ENCODE measurements around the gene SORL1-AS1.

SORL1-AS1 gene

DNA sequence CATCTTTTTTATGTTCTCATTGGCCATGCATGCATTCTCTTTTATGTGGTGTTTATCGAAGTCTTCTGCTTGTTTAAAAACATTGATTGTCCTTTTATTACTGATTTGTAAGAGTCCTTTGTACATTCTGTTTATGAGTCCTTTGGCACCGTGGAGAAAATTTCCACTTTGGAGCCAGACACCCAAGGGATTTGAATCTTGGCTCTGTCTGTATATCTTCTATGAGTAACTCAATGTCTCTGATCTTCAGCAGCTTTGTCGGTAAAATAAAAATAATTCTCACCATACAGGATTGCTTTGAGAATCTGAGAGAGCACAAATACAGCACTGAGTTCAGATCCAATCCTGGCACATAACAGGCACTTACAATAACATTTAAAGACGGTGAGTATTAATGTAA is 13.4 kb downstream of the SORL1-AS1 start:
- Mint-ChIP-seq H3K9me3 (no peaks in the 10 kb centered on the region), H3K4me3 (no peak overlapping the region), H3K4me1 (ENCODE audit: low read depth in 2 of 2) (peaks cover 18 to 24% of the 10 kb centered on the region in 2 donors), H3K36me3 (no peaks in the 10 kb centered on the region), H3K27me3 (no peaks in the 10 kb centered on the region), H3K27ac (no peak overlapping the region)
- no peak for DNase-seq (ENCODE audit: low spot score)
- ATAC-seq = no peak

DNA sequence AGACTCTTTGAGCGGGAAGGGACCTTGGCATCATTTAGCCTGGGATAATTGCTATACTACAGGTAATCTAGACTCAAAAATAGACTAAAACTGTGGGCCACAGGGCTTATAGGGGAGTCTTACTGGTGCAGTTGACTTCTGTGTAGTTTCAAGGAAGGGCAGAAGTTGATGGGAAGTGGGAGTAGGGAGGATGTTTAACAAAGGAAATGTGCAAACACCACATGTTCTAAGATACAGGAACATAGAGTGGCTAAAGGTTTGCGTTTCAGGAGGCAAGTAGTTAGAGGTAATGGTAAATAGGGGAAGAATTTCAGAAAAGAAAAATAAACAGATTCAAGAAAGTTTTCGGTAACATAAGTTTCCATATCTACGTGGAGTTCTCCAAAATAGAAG is 15.1 kb downstream of the SORL1-AS1 start:
- Mint-ChIP-seq H3K4me1 (ENCODE audit: low read depth in 2 of 2) (peaks cover 15 to 24% of the 10 kb centered on the region in 2 donors), H3K9me3 (no peaks in the 10 kb centered on the region), H3K4me3 (peak overlapping the region; percentile 53), H3K27me3 (no peaks in the 10 kb centered on the region), H3K27ac (peak overlapping the region; percentile 26 to 61), H3K36me3 (no peaks in the 10 kb centered on the region)
- ATAC-seq = no peak
- no peak for DNase-seq (ENCODE audit: low spot score)

DNA sequence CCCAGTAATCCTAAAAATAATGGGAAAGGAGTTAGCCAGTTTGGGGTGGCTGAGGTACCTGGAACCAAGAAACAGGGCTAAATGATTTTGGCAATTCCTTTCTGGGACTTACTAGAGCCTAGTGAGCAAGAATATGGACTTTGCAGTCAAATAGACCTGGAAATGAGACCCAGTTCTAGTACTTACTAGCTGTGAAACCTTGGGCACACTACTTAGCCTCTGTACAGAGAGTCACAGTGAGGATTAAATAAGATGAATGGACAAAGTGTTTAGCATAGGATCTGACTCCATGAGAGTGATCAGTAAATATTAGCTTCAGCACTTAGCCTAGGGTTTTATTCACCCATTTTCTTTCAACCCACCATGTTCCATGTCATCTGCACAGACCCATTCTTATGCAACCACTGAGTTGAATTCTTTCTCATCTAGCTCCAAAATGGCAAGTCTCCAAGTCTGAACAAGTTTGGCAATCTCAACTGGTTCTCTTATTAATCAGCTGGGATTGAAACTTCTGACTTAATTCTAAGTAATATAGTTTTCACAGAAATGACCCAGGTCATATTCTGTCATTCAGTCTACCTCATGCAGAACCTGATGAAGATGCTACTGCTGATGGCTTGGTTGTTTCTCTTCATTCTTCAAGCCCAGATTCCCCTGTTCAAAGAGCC is 15.6 kb downstream of the SORL1-AS1 start:
- H3K27me3 Mint-ChIP-seq = no peaks in the 10 kb centered on the region
- H3K27ac Mint-ChIP-seq = peak overlapping the region; percentile 26 to 61
- no peaks in the 10 kb centered on the region for H3K9me3 Mint-ChIP-seq
- H3K36me3 Mint-ChIP-seq = no peaks in the 10 kb centered on the region
- peaks cover 15 to 24% of the 10 kb centered on the region in 2 donors for H3K4me1 Mint-ChIP-seq (ENCODE audit: low read depth in 2 of 2)
- ATAC-seq (peak; percentile 57 to 77), DNase-seq (ENCODE audit: low spot score) (no peak)
- H3K4me3 Mint-ChIP-seq = peak overlapping the region; percentile 53

DNA sequence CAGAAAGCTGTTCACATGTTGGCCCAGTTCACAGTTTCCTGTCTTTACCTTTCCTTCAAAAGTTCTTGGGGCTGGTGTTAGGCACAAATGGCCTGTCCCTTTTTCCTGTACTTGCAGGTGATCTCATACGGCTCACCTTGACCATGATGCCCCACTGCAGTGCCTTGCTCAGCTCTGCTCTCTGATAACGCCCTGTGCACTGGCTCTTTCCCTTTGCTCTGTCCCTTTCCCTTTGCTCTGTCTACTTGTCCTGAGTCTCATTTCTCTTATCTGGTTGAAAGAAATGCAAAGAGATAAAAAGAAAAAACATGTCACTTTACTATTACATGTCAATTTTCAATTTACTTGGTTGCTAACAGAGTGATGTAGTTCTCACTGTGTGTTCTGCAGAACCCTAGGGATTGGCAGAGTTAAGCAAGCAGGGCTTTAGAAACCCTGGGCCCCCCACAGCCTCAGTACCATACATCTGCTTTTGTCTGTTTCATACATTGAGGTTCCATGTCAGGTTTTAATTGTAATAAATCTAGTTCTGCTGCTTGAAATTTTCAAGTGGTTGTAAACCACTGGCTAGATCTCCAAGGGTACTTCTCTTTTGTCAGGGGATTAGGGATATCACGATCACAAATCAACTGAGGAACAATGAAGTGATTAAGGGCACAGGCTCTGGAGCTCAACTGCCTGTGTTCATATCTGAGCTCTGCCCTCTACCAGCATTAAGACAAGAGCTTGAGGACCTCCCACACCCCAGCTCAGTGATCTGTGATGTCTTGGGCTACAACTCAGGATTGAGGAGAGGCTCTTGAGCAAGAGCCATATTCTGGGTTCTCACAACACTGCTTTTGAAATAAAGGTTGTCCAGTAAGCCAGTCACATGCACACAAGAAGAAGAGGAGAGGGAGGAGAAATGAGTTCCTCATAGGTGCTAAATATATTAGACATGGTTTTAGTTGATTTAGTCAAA is 16.9 kb downstream of the SORL1-AS1 start:
- ATAC-seq = peak in 1 of 2 donors; percentile 43
- no peaks in the 10 kb centered on the region for H3K27me3 Mint-ChIP-seq

DNA sequence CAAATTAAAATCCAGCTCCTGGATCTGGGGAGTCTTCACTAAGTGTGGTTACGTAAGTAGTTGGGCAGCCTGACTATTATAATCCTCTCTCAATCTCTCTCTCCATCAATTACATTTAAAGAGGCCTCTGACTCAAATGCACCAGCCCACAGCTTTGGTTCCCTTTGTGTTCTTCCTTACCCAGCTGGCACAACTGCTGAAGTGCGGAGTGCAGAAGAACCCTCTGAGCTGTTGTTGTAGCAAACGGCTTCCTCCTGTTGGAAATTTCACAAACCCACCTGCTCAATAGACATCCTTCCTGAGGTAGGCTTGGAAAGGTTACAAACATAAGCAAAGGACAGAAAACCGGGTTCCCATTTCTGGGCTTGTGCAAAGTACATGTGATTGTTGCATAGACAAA is 17.6 kb downstream of the SORL1-AS1 start:
- H3K4me1 Mint-ChIP-seq (ENCODE audit: low read depth in 2 of 2) = peaks cover 19 to 30% of the 10 kb centered on the region in 2 donors
- H3K27me3 Mint-ChIP-seq = no peaks in the 10 kb centered on the region
- H3K27ac Mint-ChIP-seq = no peak overlapping the region
- H3K9me3 Mint-ChIP-seq = no peaks in the 10 kb centered on the region
- ATAC-seq (no peak), DNase-seq (ENCODE audit: low spot score) (no peak)
- no peak overlapping the region for H3K4me3 Mint-ChIP-seq
- no peaks in the 10 kb centered on the region for H3K36me3 Mint-ChIP-seq

More for the DNA sequence above, 16.9 kb downstream of the SORL1-AS1 start:
- DNase-seq (ENCODE audit: low spot score) = no peak
- H3K36me3 Mint-ChIP-seq = no peaks in the 10 kb centered on the region
- no peaks in the 10 kb centered on the region for H3K9me3 Mint-ChIP-seq
- H3K4me3 Mint-ChIP-seq = no peak overlapping the region
- no peak overlapping the region for H3K27ac Mint-ChIP-seq
- H3K4me1 Mint-ChIP-seq (ENCODE audit: low read depth in 2 of 2) = peaks cover 19 to 30% of the 10 kb centered on the region in 2 donors

DNA sequence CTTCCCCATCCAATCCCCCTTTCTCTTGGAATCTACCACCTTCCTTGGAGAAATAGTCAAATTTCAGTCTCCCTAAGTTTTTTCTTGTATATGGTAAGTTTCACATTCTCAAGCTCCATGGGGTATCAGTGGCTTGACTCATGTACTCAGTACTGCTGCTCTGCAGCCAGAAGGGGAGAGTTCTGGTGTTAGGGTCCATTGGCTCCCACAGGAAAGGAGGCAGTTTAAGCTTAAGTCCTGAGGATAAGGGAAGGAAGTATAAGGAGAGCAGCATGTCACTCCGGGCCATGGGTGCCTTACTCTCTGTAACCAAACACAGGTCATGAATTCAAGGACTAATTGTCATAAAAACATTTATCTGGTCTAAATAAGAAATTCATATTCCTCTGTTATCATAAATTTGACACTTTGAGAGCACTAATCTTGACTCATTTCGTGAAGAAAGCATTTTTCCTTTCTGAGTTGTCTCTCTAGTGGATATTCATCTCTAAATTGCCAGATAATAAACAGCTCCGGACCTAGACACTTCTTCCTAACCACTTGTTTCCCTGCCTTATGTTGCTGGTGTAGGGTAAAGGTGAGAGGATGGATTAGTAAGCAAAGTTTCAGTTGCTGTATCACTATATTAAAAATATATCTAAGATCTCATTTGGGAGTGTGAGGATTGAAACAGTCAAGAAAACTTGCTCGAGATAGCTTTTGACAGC is 20.8 kb downstream of the SORL1-AS1 start:
- H3K27ac Mint-ChIP-seq = peak overlapping the region; percentile 54 to 66
- peak overlapping the region; percentile 47 for H3K4me3 Mint-ChIP-seq
- H3K9me3 Mint-ChIP-seq = no peaks in the 10 kb centered on the region
- no peaks in the 10 kb centered on the region for H3K27me3 Mint-ChIP-seq
- peak; percentile 72 to 92 for ATAC-seq
- DNase-seq (ENCODE audit: low spot score) = no peak
- H3K36me3 Mint-ChIP-seq = no peaks in the 10 kb centered on the region
- peaks cover 8 to 21% of the 10 kb centered on the region in 2 donors for H3K4me1 Mint-ChIP-seq (ENCODE audit: low read depth in 2 of 2)

DNA sequence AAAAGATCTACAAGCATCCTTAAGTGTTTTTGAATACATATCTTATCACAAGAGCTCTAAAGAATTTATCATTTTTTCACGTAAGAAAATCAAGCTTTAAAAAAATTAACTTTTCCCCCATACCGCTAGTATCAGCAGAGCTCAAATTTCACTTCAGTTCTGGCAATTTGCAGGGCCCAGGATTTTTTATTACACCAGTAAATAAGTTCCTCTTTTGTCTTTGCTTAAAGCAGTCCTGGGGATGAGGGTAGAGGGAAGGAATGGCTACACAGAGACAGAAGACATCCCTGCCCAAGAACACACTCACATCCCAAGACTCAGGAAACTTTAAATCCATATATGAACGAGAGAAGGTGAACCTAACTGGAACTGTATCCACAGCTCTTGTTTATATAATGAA is 23.2 kb downstream of the SORL1-AS1 start:
- ATAC-seq = no peak
- H3K4me3 Mint-ChIP-seq = no peak overlapping the region
- peaks cover 7 to 16% of the 10 kb centered on the region in 2 donors for H3K4me1 Mint-ChIP-seq (ENCODE audit: low read depth in 2 of 2)
- H3K36me3 Mint-ChIP-seq = peaks cover 4% of the 10 kb centered on the region
- DNase-seq (ENCODE audit: low spot score) = no peak
- H3K9me3 Mint-ChIP-seq = no peaks in the 10 kb centered on the region
- no peak overlapping the region for H3K27ac Mint-ChIP-seq
- no peaks in the 10 kb centered on the region for H3K27me3 Mint-ChIP-seq

DNA sequence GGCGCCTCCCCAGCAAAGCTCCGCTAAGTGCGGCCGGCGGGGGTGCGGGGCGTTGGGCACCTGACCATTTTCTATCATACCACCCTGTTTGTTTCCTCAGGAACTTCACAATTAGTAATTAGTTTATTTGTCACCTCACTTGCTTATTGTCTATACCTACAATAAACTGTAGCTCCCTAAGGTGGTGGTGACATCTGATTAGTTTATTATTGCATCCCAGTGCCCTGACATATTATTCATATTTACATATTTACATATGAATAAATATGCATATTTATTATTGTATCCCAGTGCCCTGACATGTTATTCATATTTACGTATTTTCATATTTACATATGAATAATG is 25.4 kb downstream of the SORL1-AS1 start:
- Mint-ChIP-seq H3K36me3 (peaks cover 4% of the 10 kb centered on the region), H3K27ac (no peak overlapping the region), H3K4me1 (ENCODE audit: low read depth in 2 of 2) (peaks cover 10 to 28% of the 10 kb centered on the region in 2 donors), H3K9me3 (no peaks in the 10 kb centered on the region), H3K27me3 (no peaks in the 10 kb centered on the region), H3K4me3 (peak overlapping the region; percentile 58)
- ATAC-seq = no peak
- DNase-seq (ENCODE audit: low spot score) = no peak

DNA sequence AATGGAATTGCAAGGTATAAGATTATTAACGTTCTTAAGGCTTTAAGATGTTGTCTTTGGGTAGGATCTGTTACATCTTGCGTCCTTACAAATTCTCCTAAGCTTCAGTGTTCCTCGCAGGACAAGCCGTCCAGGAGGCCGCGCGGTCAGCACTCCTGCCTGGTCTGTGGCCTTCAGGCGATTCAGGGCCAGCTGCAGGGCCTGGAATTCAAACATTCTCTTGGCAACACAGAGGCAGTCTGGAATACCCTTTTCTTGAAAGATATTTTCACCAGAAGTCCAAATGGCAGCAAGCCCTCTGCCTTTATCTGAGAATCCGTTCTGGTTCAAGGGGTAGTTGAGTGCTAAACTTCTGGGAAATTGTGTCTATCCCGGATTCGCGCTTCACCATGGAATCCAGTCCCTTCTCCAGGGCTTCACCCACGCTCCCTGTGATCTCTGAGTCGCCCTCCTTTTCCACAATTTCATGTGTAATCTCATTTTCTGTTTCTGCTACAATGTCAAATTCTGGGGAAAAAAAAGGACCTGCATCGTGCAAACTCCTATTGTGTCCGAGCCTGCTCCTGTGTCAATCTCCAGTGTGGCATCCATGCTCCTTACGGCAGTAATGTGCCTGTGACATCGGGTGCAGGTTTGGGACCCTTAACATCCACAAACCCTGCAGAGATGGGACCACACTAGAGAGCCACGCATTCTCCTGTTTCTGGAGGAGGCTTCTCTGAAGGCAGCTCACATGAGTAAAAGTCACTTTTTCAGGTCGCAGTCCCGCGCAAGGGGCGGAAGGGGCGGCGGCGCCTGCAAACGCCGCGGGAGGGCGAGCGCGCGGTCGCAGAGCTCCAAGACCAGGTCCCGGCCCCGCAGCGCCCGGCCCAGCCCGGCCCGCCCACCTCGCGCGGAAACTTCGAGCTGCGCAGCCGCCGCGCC is 26.0 kb downstream of the SORL1-AS1 start:
- ATAC-seq (peak; percentile 87 to 94), DNase-seq (ENCODE audit: low spot score) (peak; percentile 65)
- Mint-ChIP-seq H3K36me3 (peaks cover 4% of the 10 kb centered on the region), H3K4me3 (peak overlapping the region; percentile 58), H3K4me1 (ENCODE audit: low read depth in 2 of 2) (peaks cover 12 to 31% of the 10 kb centered on the region in 2 donors), H3K27me3 (no peaks in the 10 kb centered on the region), H3K27ac (no peak overlapping the region), H3K9me3 (no peaks in the 10 kb centered on the region)

DNA sequence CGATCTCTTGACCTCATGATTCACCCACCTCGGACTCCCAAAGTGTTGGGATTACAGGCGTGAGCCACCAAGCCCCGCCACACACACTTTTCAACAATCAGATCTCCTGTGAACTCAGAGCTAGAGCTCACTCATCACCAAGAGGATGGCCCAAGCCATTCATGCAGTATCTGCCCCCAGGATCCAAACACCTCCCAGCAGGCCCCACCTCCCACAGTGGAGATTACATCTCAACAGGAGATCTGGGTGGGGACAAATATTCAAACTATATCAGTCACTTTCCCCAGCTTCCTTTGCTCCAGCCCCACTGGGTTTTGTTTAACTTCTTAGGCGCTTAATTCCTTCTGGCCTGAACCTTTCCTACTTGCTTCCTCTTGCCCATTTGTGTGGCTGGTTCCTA is 26.9 kb downstream of the SORL1-AS1 start:
- Mint-ChIP-seq H3K27ac (no peak overlapping the region), H3K27me3 (no peaks in the 10 kb centered on the region), H3K9me3 (no peaks in the 10 kb centered on the region), H3K36me3 (peaks cover 4% of the 10 kb centered on the region), H3K4me1 (ENCODE audit: low read depth in 2 of 2) (peaks cover 13 to 29% of the 10 kb centered on the region in 2 donors), H3K4me3 (no peak overlapping the region)
- no peak for ATAC-seq
- no peak for DNase-seq (ENCODE audit: low spot score)

DNA sequence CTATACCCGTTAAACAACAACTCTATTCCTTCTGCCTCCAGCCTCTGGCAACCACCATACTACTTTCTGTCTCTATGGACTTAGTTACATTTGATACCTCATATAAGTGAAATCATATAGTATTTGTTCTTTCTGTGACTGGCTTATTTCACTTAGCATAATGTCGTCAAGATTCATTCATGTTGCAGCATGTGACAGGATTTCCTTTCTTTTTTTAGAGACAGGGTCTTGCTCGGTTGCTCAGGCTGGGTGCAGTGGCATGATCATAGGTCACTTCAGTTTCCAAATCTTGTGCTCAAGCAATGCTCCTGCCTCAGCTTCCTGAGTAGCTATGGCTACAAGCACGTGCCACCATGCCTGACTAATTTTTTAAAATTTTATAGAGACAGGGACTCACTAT is 30.1 kb downstream of the SORL1-AS1 start:
- H3K36me3 Mint-ChIP-seq = peaks cover 4% of the 10 kb centered on the region
- H3K27ac Mint-ChIP-seq = no peak overlapping the region
- H3K4me1 Mint-ChIP-seq (ENCODE audit: low read depth in 2 of 2) = peaks cover 24 to 51% of the 10 kb centered on the region in 2 donors
- DNase-seq (ENCODE audit: low spot score) (no peak), ATAC-seq (no peak)
- no peaks in the 10 kb centered on the region for H3K9me3 Mint-ChIP-seq
- H3K4me3 Mint-ChIP-seq = no peak overlapping the region
- H3K27me3 Mint-ChIP-seq = no peaks in the 10 kb centered on the region

DNA sequence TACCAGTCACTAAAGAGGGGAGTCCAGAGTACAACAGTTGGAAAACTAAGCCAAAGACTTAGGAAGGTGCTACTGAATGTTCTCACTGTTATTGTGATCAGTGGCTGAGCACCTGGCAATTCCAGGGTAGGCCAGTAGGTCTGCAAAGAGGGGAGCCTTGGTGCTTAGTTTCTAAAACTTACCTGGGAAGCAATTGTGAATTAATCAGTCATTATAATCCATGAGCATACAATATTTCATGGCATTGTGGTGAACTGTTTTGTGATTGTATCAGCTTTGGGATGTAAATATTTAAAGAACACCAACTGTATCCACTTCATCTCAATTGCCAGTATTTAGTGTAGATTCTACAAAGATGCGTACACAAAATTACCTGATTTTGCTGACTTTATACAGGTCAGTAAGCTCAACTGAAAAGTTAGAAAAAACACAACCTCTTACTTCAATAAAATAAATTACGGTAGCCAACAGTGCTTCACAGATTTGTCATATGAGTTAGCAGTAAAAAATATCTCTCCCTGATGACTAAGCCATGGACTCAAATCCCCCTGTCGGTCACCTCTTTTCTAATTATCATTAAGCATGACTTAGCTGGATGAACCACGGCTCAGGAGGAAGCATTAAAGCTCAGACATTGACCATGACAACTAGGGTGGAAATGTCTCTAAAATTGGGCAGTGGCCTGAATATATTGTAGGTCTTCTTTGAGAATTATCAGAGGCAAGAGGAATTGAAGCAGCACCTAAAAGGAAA is 31.4 kb downstream of the SORL1-AS1 start:
- ATAC-seq (no peak), DNase-seq (ENCODE audit: low spot score) (no peak)
- H3K4me1 Mint-ChIP-seq (ENCODE audit: low read depth in 2 of 2) = peaks cover 30 to 54% of the 10 kb centered on the region in 2 donors
- H3K27ac Mint-ChIP-seq = no peak overlapping the region
- no peak overlapping the region for H3K4me3 Mint-ChIP-seq
- peaks cover 4% of the 10 kb centered on the region for H3K36me3 Mint-ChIP-seq
- H3K9me3 Mint-ChIP-seq = no peaks in the 10 kb centered on the region
- no peaks in the 10 kb centered on the region for H3K27me3 Mint-ChIP-seq
